ENCODE results near the gene TRIM25.
"Not testable (repeated sequence)": the region's sequence is repeated elsewhere in the genome, so short reads cannot be mapped to it uniquely, and the experiment has no call there.

TRIM25 gene

GRCh38 chr17:56913867-56914580 lies at the start of gene TRIM25:
TRIM25 (minus strand) TSS chr17:56914049; CDS start chr17:56913988, 61 bp downstream.
- DNase-seq (ENCODE audit: low read depth), result peak; percentile 41

GRCh38 chr17:56960596-56961538 lies 47.0 kb upstream of the TRIM25 start, which contains the start of gene COIL:
COIL (minus strand) TSS chr17:56961050; CDS start chr17:56961019, 31 bp downstream.
- DNase-seq (ENCODE audit: low read depth), result peak; percentile 40

- no peak for DNase-seq (ENCODE audit: low read depth)
Observed at GRCh38 chr17:56956992-56957391, 43.1 kb upstream of the TRIM25 start.

GRCh38 chr17:56949595-56949994 lies 35.7 kb upstream of the TRIM25 start:
- DNase-seq (ENCODE audit: low read depth), result no peak

GRCh38 chr17:56948491-56948890 lies 34.6 kb upstream of the TRIM25 start:
- DNase-seq (ENCODE audit: low read depth), result no peak

- no peak for DNase-seq (ENCODE audit: low read depth)
Observed at GRCh38 chr17:56947741-56948140, 33.9 kb upstream of the TRIM25 start.

- DNase-seq (ENCODE audit: low read depth), result no peak
Observed at GRCh38 chr17:56945938-56946505, 32.2 kb upstream of the TRIM25 start.

- DNase-seq (ENCODE audit: low read depth), result no peak
Observed at GRCh38 chr17:56943505-56944125, 29.8 kb upstream of the TRIM25 start.

GRCh38 chr17:56939869-56940484 lies 26.1 kb upstream of the TRIM25 start:
- no peak for DNase-seq (ENCODE audit: low read depth)

- not testable (repeated sequence) for DNase-seq (ENCODE audit: low read depth)
Observed at GRCh38 chr17:56938206-56938605, 24.4 kb upstream of the TRIM25 start.

GRCh38 chr17:56937687-56938086 lies 23.8 kb upstream of the TRIM25 start:
- no peak for DNase-seq (ENCODE audit: low read depth)

- no peak for DNase-seq (ENCODE audit: low read depth)
Observed at GRCh38 chr17:56936697-56937322, 23.0 kb upstream of the TRIM25 start.

GRCh38 chr17:56935461-56935860 lies 21.6 kb upstream of the TRIM25 start:
- no peak for DNase-seq (ENCODE audit: low read depth)

- no peak for DNase-seq (ENCODE audit: low read depth)
Observed at GRCh38 chr17:56934280-56934679, 20.4 kb upstream of the TRIM25 start.

- no peak for DNase-seq (ENCODE audit: low read depth)
Observed at GRCh38 chr17:56933868-56934267, 20.0 kb upstream of the TRIM25 start.

- DNase-seq (ENCODE audit: low read depth), result no peak
Observed at GRCh38 chr17:56933151-56933745, 19.4 kb upstream of the TRIM25 start.

- no peak for DNase-seq (ENCODE audit: low read depth)
Observed at GRCh38 chr17:56930739-56931337, 17.0 kb upstream of the TRIM25 start.

- no peak for DNase-seq (ENCODE audit: low read depth)
Observed at GRCh38 chr17:56929362-56929969, 15.6 kb upstream of the TRIM25 start.

- no peak for DNase-seq (ENCODE audit: low read depth)
Observed at GRCh38 chr17:56928586-56928985, 14.7 kb upstream of the TRIM25 start.

- DNase-seq (ENCODE audit: low read depth), result no peak
Observed at GRCh38 chr17:56926704-56927103, 12.9 kb upstream of the TRIM25 start.
